NCI-H1092 treated with DMSO at 0.1 percent for 48 hours (cell line): ENCODE data around the gene SLC16A1.

Experiments
- DNase-seq: peaks from one replicate; lab custom pipeline; 2025; lab: John Stamatoyannopoulos, UW

SLC16A1 gene

GRCh38 chr1:112882271-112882744 lies 73.7 kb downstream of the SLC16A1 start:
- no peak for DNase-seq

GRCh38 chr1:112881742-112882127 lies 74.3 kb downstream of the SLC16A1 start:
- no peak for DNase-seq

GRCh38 chr1:112879834-112880233 lies 76.2 kb downstream of the SLC16A1 start:
- DNase-seq = no peak

DNA sequence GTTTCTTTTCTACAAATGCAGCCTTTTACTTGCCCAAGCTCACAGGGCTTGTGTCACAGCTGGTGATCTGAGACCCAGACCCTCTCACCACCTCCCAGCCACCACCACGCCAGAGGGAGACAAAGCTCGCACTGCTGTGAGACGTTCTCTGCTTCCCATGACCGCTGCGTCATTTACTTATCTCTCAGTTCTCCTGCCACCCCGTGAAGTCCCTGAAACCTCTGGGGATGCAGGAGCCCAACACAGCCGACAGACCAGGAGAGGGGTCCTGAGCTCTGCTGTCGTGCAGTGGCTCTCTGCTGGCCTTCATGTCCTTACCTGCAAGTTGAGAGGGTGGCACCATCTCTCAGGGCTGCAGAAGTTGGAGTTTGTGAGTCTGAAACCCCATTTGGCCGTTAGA lies 77.7 kb downstream of the SLC16A1 start:
- DNase-seq = no peak

- DNase-seq = no peak
Measured at GRCh38 chr1:112877750-112878149, 78.2 kb downstream of the SLC16A1 start.

GRCh38 chr1:112876315-112876714 lies 79.7 kb downstream of the SLC16A1 start:
- no peak for DNase-seq

GRCh38 chr1:112872551-112872962 lies 83.4 kb downstream of the SLC16A1 start:
- DNase-seq = no peak

GRCh38 chr1:112870887-112871646 lies 84.9 kb downstream of the SLC16A1 start:
- no peak for DNase-seq

GRCh38 chr1:112869895-112870294 lies 86.1 kb downstream of the SLC16A1 start:
- no peak for DNase-seq

- DNase-seq = no peak
Measured at GRCh38 chr1:112868191-112868590, 87.8 kb downstream of the SLC16A1 start.

DNA sequence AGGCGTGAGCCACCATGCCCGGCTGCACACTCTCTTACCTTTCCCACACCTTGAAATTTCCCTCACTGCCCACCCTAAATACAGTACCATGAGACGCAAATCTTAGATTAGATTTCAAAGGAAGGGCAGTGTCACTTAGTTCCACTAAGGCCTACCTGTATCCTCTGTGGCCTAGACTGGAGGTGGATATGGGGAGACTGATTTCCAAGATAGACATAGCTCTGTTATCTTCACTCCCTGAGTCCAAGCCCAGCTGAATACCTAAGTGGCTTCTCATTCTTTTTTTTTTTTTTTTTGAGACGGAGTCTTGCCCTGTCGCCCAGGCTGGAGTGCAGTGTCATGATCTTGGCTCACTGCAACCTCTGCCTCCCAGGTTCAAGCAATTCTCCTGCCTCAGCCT lies 89.0 kb downstream of the SLC16A1 start:
- DNase-seq = no peak

DNA sequence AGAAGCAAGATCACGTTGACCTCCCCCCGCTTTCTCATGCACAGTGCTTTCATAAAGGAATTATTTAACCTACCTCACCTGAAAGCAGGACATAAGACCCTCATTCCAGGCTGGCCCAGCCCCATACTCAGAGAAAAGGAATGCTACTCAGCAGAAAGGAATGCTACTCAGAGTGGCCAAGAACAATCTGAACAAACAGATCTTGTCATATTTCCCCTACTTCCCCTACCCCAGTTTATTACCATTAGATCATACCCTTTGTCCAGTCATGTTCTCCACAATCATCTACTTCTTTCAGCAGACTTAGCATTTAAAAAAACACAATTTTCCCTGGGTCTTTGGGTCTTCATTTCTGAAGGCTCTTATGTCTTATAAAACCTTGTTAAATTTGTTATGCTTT lies 89.8 kb downstream of the SLC16A1 start:
- no peak for DNase-seq

GRCh38 chr1:112862753-112863426 lies 93.1 kb downstream of the SLC16A1 start:
- DNase-seq = no peak
